Activated CD8-positive, alpha-beta T cell treated with anti-CD3 and anti-CD28 coated beads for 36 hours (primary cell): Measurements from ENCODE around the gene CACHD1. TPM values are rescaled to one million over a fixed set of nuclear protein-coding genes. Genes with fewer than 3 reads are reported as not detected.

Source experiments
- ATAC-seq: fragments of 200-7000 bp; cut with Tn5 transposase; one replicate; pipeline ENCODE4 v1.10.0; 2021; ENCODE audit warnings: mild to moderate bottlenecking, moderate library complexity
- CTCF ChIA-PET: fragments of 350-600 bp; sonication (Branson Sonifier 250); formaldehyde crosslinking; loops from one replicate; lab custom pipeline; 2021; ENCODE audit warnings: antibody characterized with exemption; lab: Charles Lee
- POLR2A ChIA-PET: fragments of 350-600 bp; sonication (Branson Sonifier 250); formaldehyde crosslinking; loops from one replicate; lab custom pipeline; 2021; ENCODE audit warnings: antibody characterized with exemption; lab: Charles Lee
- DNase-seq: peaks from one replicate; pipeline ENCODE4 v3.0.0-alpha.2; 2020
- H3K27ac Mint-ChIP-seq: one replicate; pipeline ENCODE4 v1.8.0; 2021; ENCODE audit warnings: mild to moderate bottlenecking, mixed read lengths
- H3K27me3 Mint-ChIP-seq: one replicate; pipeline ENCODE4 v1.8.0; 2021; ENCODE audit warnings: mixed read lengths
- H3K36me3 Mint-ChIP-seq: one replicate; pipeline ENCODE4 v1.8.0; 2021; ENCODE audit warnings: low read depth, mixed read lengths
- H3K4me1 Mint-ChIP-seq: one replicate; pipeline ENCODE4 v1.8.0; 2021; ENCODE audit warnings: low read depth, mixed read lengths
- H3K4me3 Mint-ChIP-seq: one replicate; pipeline ENCODE4 v1.8.0; 2021; ENCODE audit warnings: mild to moderate bottlenecking, moderate library complexity, mixed read lengths
- H3K9me3 Mint-ChIP-seq: one replicate; pipeline ENCODE4 v1.8.0; 2021; ENCODE audit warnings: mixed read lengths
- CTCF ChIP-seq: fragments of 200-600 bp; IDR thresholded peaks from one replicate; pipeline ENCODE4 v1.8.0; 2022; ENCODE audit warnings: antibody characterized with exemption, mild to moderate bottlenecking
- intact Hi-C: fragments of 100-400 bp; cut with micrococcal nuclease; formaldehyde crosslinking; loops from one replicate; pipeline ENCODE4 v1.10.0; 2022
- total RNA-seq, 2 experiments: library from RNA; stranded (reverse); gene quantifications; one replicate each; pipeline ENCODE4 v1.2.3, GENCODE V29; 2021

CACHD1 gene
- 1 to 10 TPM; 2.2 to 2.5 TPM for total RNA-seq

GRCh38 chr1:64469977-64470664 lies at the start of gene CACHD1:
Gene CACHD1 (plus strand): TSS chr1:64470129. CDS start chr1:64470745, 616 bp downstream.
- Mint-ChIP-seq H3K27ac (peak within 1 kb of the TSS; percentile 78), H3K9me3 (no peaks in the 10 kb centered on the region), H3K4me3 (peak within 1 kb of the TSS; percentile 90), H3K36me3 (no peaks in the 10 kb centered on the region), H3K4me1 (peaks cover 12% of the 10 kb centered on the region), H3K27me3 (peaks cover 31% of the 10 kb centered on the region)
- TF ChIP-seq CTCF = no peak
- ATAC-seq (peak; percentile 87), DNase-seq (peak; percentile 84)
- ChIA-PET CTCF (no interaction called here), POLR2A (no interaction called here)
- intact Hi-C loops = no loop called here

DNA sequence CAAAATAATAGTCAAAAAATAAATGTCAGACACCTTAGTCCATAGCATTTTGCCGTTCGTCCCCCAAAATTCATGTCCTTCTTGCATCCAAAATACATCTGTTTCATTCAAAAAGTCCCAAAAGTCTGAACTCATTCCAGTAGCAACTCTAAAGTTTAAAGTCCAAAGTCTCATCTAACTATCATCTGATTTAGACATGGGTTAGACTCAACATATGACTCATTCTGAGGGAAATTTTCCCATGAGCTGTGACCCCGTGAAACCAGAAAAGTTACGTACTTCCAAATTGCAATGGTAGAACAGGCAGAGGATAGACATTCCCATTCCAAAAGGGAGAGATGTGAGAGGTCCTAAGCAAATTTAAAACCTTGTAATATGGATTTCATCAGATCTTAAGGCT lies 48.6 kb upstream of the CACHD1 start:
- no peak overlapping the region for H3K27ac Mint-ChIP-seq
- CTCF ChIA-PET = no interaction called here
- no peaks in the 10 kb centered on the region for H3K36me3 Mint-ChIP-seq
- no peak overlapping the region for H3K4me3 Mint-ChIP-seq
- DNase-seq (no peak), ATAC-seq (no peak)
- H3K27me3 Mint-ChIP-seq = no peaks in the 10 kb centered on the region
- no peaks in the 10 kb centered on the region for H3K9me3 Mint-ChIP-seq
- H3K4me1 Mint-ChIP-seq = no peaks in the 10 kb centered on the region
- no peak for TF ChIP-seq CTCF
- intact Hi-C loops = no loop called here
- POLR2A ChIA-PET = no interaction called here

DNA sequence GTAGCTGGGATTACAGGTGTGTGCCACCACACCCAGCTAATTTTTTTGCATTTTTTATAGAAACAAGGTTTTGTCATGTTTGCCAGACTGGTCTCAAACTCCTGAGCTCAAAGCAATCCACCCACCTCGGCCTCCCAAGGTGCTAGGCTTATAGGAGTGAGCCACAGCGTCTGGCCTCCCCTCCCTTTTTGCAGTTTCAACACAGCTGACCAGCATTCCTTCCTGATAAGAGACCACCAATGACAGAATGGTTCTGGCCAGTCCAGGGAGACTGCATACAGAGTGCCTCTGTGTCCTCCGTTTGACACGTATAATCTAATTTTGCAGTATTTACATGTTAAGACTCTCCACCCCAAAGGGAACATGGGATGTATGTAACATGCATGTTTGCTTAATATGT lies 46.4 kb upstream of the CACHD1 start:
- no peaks in the 10 kb centered on the region for H3K9me3 Mint-ChIP-seq
- H3K27me3 Mint-ChIP-seq = no peaks in the 10 kb centered on the region
- TF ChIP-seq CTCF = no peak
- POLR2A ChIA-PET = no interaction called here
- CTCF ChIA-PET = no interaction called here
- H3K36me3 Mint-ChIP-seq = no peaks in the 10 kb centered on the region
- ATAC-seq (no peak), DNase-seq (no peak)
- H3K4me3 Mint-ChIP-seq = no peak overlapping the region
- H3K4me1 Mint-ChIP-seq = no peaks in the 10 kb centered on the region
- intact Hi-C loops = no loop called here
- H3K27ac Mint-ChIP-seq = no peak overlapping the region

- Mint-ChIP-seq H3K9me3 (no peaks in the 10 kb centered on the region), H3K27me3 (peaks cover under 1% of the 10 kb centered on the region), H3K36me3 (no peaks in the 10 kb centered on the region), H3K27ac (no peak overlapping the region), H3K4me1 (no peaks in the 10 kb centered on the region), H3K4me3 (no peak overlapping the region)
- CTCF ChIA-PET = no interaction called here
- DNase-seq (no peak), ATAC-seq (no peak)
- intact Hi-C loops = no loop called here
- POLR2A ChIA-PET = no interaction called here
- no peak for TF ChIP-seq CTCF
Measured at GRCh38 chr1:64424412-64424811, 45.5 kb upstream of the CACHD1 start.

DNA sequence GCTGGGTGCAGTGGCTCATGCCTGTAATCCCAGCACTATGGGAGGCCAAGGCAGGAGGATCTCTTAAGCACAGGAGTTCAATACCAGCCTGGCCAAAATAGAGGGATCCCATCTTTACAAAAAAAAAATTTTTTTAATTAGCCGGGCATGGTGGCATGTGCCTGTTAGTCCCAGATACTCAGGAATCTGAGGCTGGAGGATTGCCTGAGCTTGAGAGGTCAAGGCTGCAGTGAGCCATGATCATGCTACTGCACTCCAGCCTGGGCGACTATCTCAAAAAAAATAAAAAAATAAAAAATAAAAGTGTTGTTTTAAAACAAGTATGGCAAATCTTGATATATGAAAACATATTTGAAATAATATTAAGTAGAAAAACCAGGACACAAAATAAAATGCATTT lies 44.4 kb upstream of the CACHD1 start:
- Mint-ChIP-seq H3K27me3 (peaks cover 2% of the 10 kb centered on the region), H3K4me3 (no peak overlapping the region), H3K4me1 (no peaks in the 10 kb centered on the region), H3K27ac (no peak overlapping the region), H3K36me3 (no peaks in the 10 kb centered on the region), H3K9me3 (no peaks in the 10 kb centered on the region)
- DNase-seq (no peak), ATAC-seq (no peak)
- CTCF ChIA-PET = no interaction called here
- intact Hi-C loops = no loop called here
- POLR2A ChIA-PET = no interaction called here
- no peak for TF ChIP-seq CTCF
